ENCODE data around the gene XRRA1.

XRRA1 gene

DNA sequence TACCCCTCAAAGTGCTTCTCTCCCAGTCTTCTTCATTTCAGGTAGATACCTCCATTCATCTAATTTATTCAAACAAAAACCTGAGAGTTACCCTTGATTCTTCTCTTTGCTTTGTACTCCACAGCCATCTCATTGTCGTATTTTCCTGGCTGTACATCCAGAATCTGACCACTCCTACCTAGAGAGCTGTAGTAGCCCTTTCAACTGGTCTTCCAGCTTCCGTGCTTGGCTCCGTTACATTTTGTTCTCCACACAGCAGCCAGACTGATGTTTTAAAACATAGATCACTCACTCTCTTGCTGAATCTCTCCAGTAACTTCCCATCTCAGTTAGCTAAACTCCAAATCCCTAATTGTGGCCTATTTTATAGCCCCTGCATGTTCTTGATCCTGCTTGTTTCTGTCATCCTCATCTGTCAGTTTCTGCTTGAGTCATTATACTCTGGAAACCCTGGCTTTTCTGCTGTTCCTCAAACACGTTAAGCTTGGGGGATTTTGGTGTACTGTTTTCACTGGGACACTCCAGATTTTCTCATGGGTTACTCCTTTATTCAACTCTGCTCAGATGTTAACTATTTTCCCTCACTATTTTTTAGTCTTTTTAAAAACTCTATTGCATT lies 7.6 kb upstream of the XRRA1 start:
- Histone ChIP-seq H3K9me3 (ENCODE audit: severe bottlenecking) (no peaks in the 10 kb centered on the region), H3K4me3 (ENCODE audit: low read depth, low read length) (no peak overlapping the region), H3K36me3 (peaks cover 35% of the 10 kb centered on the region), H3K27me3 (ENCODE audit: insufficient read depth, low read depth, severe bottlenecking) (no peaks in the 10 kb centered on the region), H3K27ac (no peak overlapping the region)
- DNase-seq: no peak
- no peak for TF ChIP-seq CTCF (IDR thresholded peaks at IDR 0.05; ENCODE audit: low read depth, low read length)

- no peak overlapping the region for H3K27ac ChIP-seq
- H3K27me3 ChIP-seq (ENCODE audit: insufficient read depth, low read depth, severe bottlenecking): no peaks in the 10 kb centered on the region
- no peak overlapping the region for H3K4me3 ChIP-seq (ENCODE audit: low read depth, low read length)
- DNase-seq: no peak
- TF ChIP-seq CTCF (IDR thresholded peaks at IDR 0.05; ENCODE audit: low read depth, low read length): no peak
- H3K36me3 ChIP-seq: peaks cover 33% of the 10 kb centered on the region
- no peaks in the 10 kb centered on the region for H3K9me3 ChIP-seq (ENCODE audit: severe bottlenecking)
These were observed 5.3 kb upstream of the XRRA1 start for GRCh38 chr11:74954199-74954598.

GRCh38 chr11:74953451-74953850 lies 4.6 kb upstream of the XRRA1 start:
- Histone ChIP-seq H3K36me3 (peaks cover 33% of the 10 kb centered on the region), H3K4me3 (ENCODE audit: low read depth, low read length) (no peak overlapping the region), H3K27me3 (ENCODE audit: insufficient read depth, low read depth, severe bottlenecking) (no peaks in the 10 kb centered on the region), H3K9me3 (ENCODE audit: severe bottlenecking) (no peaks in the 10 kb centered on the region), H3K27ac (no peak overlapping the region)
- no peak for DNase-seq
- no peak for TF ChIP-seq CTCF (IDR thresholded peaks at IDR 0.05; ENCODE audit: low read depth, low read length)

DNA sequence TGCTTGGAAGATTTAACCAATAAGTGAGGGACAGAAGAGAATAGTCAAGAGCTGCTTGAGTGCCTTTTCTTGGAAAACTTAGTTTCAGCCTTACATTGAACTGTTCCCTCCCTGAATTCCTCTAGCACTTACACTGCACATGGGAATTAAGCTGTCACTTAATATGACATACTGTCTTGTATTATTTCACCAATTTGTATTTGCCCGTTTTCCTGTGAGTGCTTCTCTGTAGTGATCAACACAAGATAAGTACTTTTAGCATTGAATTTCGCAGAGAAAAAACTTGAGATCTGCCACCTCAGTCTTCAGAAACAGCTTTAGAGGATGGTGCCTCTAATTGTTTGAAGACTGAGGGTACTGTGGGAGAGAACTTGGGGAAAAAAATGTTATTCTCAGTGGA lies 3.9 kb upstream of the XRRA1 start:
- Histone ChIP-seq H3K4me3 (ENCODE audit: low read depth, low read length) (no peak overlapping the region), H3K27ac (no peak overlapping the region)
- no peak for TF ChIP-seq CTCF (IDR thresholded peaks at IDR 0.05; ENCODE audit: low read depth, low read length)

DNA sequence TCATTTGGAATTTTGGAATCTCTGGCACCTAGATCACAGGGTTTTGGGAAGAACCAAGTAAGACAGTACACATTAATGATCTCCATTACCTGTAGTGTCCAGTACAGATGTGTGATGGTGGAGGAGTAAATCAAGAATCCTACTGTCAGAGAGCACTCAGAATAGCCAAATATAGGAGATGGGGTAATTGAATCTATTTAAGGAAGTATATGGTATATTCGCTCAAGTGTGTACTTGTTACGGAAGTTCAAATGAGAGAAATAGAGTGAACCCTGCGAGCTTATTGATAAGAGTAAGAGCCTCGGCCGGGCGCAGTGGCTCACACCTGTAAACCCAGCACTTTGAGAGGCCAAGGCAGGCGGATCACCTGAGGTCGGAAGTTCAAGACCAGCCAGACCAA lies 2.3 kb upstream of the XRRA1 start:
- no peak overlapping the region for H3K27ac ChIP-seq
- H3K36me3 ChIP-seq: peaks cover 36% of the 10 kb centered on the region
- no peak overlapping the region for H3K4me3 ChIP-seq (ENCODE audit: low read depth, low read length)
- H3K27me3 ChIP-seq (ENCODE audit: insufficient read depth, low read depth, severe bottlenecking): no peaks in the 10 kb centered on the region
- no peak for DNase-seq
- no peak for TF ChIP-seq CTCF (IDR thresholded peaks at IDR 0.05; ENCODE audit: low read depth, low read length)
- H3K9me3 ChIP-seq (ENCODE audit: severe bottlenecking): no peaks in the 10 kb centered on the region

More for the DNA sequence above, 3.9 kb upstream of the XRRA1 start:
- Histone ChIP-seq H3K36me3 (peaks cover 31% of the 10 kb centered on the region), H3K27me3 (ENCODE audit: insufficient read depth, low read depth, severe bottlenecking) (no peaks in the 10 kb centered on the region), H3K9me3 (ENCODE audit: severe bottlenecking) (no peaks in the 10 kb centered on the region)
- DNase-seq: no peak

GRCh38 chr11:74950374-74950969 lies 1.6 kb upstream of the XRRA1 start:
- Histone ChIP-seq H3K27me3 (ENCODE audit: insufficient read depth, low read depth, severe bottlenecking) (no peaks in the 10 kb centered on the region), H3K27ac (peak overlapping the region; percentile 90), H3K36me3 (peaks cover 33% of the 10 kb centered on the region), H3K9me3 (ENCODE audit: severe bottlenecking) (no peaks in the 10 kb centered on the region), H3K4me3 (ENCODE audit: low read depth, low read length) (peak overlapping the region; percentile 98)
- no peak for TF ChIP-seq CTCF (IDR thresholded peaks at IDR 0.05; ENCODE audit: low read depth, low read length)
- DNase-seq: peak; percentile 45
